HG03064 (cell line): ENCODE measurements around the gene MME.

ENCODE experiments used
- ATAC-seq: cut with Tn5 transposase; IDR thresholded peaks from one replicate; pipeline ENCODE4 v1.9.1; 2021; ENCODE audit warnings: low read depth; ENCODE audit not compliant: unreplicated experiment

MME gene

DNA sequence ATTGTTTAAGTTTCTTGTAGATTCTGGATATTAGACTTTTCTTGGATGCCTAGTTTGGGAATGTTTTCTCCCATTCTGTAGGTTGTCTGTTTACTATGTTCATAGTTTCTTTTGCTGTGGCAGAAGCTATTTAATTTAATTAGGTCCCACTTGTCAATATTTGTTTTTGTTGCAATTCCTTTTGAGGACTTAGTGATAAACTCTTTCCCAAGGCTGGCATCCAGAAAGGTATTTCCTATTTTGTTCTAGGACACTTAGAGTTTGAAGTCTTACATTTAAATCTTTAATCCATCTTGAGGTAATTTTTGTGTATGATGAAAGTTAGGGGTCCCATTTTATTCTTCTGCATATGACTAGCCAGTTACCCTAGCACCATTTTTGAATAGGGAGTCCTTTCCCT is 54.9 kb downstream of the MME start:
- no peak for ATAC-seq

DNA sequence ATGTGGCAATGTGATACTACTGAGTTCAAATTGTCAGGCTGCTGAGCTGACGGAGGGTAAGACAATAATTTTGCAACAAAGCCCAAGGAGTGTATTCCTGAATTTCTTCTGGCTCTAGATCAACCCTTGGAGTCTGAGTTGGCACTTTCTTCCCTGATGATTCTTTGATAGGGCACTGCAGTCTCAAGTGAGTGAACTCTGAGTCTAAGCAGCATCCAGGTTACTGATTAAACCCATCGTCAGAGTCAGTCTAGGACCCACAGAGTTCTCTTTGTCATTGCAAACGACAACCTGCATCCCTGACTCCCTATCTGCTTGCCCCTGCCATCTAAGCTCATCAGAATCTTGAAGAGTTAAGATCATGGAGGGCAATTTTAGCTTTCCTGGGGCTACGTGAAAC is 58.6 kb downstream of the MME start:
- no peak for ATAC-seq

DNA sequence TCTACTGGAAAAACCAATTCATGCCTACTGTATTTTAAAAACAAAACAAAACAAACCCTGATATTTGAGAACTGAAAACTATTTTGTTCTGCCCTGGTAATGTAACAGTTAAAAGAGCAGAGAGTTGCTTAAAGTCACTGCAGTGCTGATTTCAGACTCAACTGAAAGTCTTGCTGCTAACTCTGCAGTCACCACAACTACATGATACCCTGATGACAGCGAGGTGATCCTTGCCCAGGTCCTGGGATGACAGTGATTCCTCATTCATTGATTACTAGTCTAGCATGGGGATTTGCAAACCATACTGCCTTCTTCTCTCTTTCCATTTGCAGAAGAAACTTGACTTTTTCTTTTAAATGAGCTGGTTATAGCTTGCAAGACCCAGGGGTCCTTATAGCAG is 67.5 kb downstream of the MME start:
- no peak for ATAC-seq

DNA sequence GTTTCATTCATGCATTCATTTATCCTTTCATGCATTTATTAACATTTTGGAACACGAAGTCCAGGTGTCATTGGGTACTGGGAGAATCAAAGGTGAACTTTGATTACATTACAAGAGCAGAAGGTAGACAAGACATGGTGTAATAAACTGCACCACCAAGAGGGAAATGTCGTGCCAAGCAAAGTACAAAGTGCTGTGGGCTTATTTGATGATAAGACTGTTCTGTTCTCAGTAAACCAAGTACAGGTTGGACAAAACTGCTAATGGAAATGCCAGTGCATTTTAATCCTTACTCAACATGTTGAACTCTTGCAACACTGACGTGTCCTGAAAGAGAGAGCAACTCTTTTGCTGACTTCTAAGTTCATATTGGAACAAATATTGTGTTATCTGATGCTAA is 69.4 kb downstream of the MME start:
- no peak for ATAC-seq

DNA sequence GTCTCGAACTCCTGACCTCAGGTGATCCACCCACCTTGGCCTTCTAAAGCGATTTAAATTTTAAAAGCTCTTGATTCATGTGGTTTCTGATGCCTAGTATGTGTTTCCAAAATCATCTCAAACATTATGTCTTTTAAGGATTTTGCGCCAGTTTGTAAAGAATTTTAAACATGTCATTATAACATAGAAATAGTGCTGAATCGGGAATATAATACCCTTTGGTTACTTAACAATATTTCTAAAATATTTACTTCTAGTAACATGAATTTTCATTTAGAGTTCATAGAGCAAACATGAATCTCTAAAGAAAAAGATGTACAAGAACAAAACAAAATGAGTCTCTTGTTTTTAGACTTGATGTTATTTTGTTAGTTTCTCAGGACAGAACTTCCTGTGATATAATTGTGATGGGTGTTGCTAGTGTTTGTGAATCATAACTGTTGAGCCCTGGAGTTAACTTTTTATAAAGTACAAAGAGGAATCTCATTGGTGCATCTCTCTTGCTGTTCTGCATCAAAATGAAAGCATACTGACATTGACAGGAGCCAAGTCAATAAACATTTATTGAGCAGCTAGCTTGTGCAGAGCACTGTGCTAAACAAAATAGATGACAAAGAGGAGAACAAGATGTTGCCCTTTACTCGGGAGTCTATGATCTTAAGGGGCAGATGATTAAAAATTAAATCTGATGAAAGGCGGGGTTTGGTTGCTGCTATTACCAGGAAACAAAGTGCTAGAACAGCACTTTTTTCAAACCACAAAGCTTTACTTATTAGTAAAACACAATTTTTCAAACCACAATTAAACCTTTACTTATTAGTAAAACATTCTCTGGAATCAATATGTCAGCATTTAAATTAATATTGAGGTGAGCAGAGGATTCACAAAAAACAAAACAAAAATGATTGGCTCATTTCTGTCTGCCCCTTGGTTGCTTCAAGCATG is 73.4 kb downstream of the MME start:
- ATAC-seq, result no peak

DNA sequence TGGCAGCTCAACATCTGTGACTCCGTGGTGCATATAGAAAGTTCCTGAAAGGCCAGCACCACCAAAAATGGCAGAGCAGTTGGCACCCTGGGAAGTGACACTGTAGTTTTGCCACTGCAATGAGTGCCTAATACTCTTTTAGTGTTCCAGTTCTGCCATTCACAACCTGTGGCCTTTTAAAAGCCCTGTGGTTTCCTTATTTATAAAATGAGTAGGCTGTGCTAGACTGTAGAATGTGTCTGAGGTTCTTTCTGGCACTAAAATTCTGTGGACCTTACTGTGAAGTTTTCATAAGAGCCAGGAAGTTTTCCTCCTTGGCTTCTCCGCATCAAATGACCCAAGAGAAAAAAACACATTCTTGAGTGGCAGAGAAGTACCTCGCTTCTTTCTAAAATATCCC is 74.1 kb downstream of the MME start:
- no peak for ATAC-seq

DNA sequence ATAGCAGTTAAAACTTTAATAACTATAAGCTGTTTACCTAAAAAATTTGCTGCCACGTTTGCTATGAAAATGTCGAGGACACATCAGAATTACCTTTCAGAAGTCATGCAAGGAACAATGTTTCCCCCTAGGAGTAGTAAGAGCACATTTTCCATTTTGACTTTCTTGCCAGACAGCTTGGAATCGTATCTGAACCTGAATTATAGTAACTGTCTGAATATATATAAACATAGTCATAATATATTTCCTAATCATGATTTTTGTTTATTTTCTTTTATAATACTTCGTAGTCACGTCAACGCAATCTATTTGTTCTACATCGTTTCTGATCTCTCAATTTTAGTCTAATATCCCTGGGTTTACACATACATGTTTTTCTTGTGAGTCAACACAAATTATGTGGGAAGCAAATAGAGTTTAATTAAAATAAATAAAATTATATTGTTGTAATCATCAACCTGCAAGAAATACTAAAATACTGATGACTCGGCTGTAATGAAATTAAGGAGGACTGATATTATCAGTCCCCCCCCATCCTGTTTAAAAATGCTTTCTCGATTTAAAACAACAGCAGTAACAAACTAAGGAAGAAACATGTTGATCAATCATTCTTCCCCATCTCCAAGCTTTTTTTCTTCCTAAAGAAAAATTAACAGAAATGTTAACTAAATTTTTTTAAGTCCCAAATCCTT is 78.4 kb downstream of the MME start:
- no peak for ATAC-seq

DNA sequence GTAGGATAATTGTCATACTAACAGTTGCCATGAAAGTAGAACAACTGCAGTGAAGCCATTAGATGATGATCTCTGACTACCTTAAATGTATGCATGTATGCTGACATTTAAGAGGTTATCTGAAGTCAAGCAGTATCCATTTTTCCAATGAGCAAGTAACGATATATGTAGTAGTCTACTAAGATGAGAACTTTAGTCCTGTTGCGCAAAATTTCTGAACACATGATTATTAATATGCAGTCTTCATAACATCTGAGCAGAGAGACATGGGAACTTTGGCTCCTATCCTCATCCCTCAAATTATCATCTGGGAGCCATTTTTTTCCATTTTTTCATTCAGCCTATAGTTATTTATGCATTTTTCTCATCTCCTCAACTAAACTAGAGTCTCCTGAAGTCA is 79.2 kb downstream of the MME start:
- no peak for ATAC-seq

DNA sequence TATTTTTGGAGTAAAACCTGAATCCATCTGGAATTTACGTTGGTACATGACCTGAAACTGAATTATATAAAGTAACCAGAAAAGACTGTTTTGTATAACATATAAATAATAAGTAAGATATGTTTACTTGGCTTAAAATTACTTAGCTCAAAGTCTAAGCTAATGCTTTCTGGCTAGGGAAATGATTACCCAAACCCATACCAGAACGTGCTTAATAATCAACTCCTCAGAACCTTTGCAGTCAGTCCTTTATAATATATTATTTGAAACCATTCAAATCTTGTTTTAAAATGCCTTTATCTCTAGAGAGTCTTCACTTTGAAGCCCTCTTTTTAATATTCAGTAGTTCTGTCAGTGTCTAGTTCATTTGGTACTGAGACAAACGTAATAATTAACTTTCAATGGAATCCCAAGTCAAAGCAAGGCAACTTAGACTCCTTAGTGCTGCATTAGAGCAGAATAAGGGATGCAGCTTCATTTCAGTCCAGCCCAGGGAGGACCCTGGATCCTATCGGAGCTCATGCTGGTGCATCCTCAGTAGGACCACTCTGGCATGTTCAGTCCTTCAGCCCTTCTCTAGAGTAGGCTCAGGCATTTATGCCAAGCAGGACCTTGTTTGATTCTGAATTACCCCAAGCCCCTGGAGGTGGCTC is 81.6 kb downstream of the MME start:
- ATAC-seq, result no peak

DNA sequence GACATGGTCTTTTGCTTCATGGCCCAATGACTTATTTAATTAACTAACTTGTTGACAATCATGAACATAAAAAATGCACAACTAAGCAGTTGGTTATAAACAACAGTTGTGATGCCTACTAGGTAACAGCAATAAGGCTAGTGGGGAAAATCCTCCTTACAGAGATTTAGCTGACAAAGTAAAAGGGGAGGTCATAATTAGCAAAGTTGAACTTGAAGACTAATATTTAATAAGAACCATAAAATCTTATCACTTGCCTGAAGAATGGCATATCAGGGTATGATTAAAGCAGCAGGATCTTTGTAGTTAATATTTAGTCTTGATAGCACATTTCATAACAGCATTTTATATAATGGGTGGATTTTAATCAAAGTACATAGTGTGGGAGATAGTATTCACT is 84.2 kb downstream of the MME start:
- ATAC-seq, result no peak

DNA sequence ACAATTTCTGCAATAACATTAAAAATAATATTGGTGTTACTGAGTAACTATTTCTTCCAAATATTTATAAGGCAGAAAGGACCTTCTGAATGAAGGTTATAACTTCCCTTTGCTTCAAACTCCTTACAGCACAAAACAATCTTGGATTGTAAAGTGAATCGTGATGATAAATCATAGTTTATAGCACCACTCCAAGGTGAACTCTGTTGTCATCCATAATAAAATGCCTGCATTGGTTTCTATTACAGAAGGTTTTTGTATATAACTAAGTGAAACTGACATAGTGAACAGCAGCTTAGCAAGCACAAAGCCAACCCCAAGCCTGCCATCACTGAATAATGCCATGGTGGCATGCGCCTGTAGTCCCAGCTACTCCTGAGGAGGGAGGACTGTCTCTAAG is 86.3 kb downstream of the MME start:
- no peak for ATAC-seq

DNA sequence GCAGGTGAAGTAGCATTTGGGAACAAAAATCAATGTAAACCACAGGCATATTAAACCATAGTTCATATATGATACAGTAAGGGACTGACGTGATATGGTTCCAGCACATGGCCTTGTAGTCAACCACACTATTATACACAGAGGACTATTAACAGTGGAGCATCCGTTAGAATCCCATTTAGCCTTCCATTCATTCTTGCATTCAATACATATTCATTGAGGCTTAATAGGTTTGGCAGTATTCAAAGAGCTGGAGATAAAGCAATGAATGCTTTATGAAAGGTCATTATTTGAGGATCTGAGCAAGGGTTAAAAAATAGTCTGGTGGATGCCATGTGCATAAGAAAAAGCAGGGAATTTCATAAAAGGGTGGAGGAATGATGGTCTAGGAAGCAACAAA is 89.1 kb downstream of the MME start:
- ATAC-seq, result no peak

DNA sequence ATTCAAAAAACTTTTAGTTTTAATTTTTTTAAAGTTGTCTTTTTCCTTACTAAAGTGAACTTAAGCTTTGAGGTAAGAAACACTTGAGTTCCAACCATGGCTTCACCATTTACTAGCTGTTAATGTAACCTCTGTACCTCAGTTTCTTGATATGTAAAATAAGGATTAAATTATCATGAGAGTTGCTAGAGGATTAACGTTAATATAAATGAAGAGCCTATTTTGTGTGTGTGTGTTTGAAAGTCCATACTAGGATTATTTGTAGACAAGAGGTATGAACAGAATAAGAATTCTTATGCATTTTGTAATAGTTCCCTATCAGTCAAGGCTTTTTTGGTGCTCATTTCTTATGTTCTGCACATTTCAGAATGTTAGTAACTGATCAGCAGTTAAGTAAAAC is 93.7 kb downstream of the MME start:
- ATAC-seq, result no peak

DNA sequence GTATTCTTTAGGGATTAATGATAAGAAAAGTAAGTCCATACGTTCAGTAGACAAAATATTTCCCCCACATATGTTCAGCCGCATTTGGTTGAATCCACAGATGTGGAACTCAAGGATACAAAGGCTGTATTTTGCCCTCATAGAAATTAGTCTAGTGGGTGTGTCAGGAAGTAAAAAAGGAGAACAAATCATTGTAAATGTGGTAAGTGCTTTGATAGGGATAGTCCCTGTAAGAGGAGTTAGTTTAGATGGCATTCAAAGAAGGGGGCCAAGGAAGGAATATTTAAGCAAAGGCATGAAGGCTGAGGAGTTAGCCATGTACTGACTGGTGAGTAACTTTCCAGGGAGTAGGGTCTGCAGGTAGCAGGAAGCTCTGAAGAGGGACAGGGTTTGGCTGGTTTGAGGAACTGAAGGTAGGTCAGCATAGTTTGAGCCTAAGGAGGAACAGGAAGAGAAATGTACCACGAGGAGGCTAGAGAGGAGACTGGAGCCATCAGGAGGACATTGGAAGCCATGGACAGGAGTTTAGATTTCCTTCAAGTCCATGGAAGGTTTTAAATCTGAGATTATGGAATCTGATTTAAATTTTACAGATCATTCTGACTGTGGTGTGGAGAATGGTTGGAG is 98.8 kb downstream of the MME start:
- ATAC-seq, result no peak

DNA sequence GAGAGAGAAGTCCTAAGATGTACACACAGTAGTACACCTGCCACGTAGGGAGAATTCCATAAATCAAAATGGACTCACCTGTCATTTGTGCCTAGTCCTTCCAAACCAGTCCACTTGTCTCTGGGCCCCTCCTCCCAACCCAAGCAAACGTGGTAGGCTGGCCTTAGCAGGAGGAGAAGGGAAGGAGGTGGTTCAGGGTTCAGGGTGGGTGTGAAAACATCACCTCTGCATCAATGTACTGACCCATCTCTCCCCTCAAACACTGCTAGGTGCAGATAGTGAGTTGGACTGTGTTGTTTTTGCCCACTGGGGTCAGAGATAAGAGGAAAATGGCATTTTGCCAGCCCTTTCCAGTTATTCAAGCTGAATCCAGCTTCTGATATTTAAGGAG is 99.3 kb downstream of the MME start:
- no peak for ATAC-seq

DNA sequence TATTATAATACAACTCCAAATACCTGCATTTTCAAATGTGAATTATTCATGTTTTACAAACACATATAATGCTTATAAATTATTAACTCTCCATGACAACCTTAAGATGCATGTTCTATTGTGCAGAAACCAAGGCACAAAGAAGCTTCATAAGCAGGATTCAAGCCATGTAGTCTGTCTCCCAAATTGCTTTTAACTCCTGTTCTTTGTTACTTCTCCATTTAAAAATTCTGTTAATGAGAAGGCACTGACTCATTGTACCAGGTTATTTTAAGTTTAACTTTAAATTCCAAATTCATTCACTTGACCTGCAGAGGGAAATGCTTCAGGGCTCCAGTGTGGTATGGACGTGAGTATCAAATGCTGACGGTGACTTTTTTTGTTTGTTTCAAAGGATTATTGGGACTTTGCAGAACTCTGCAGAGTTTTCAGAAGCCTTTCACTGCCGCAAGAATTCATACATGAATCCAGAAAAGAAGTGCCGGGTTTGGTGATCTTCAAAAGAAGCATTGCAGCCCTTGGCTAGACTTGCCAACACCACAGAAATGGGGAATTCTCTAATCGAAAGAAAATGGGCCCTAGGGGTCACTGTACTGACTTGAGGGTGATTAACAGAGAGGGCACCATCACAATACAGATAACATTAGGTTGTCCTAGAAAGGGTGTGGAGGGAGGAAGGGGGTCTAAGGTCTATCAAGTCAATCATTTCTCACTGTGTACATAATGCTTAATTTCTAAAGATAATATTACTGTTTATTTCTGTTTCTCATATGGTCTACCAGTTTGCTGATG is 100.0 kb downstream of the MME start:
- no peak for ATAC-seq

DNA sequence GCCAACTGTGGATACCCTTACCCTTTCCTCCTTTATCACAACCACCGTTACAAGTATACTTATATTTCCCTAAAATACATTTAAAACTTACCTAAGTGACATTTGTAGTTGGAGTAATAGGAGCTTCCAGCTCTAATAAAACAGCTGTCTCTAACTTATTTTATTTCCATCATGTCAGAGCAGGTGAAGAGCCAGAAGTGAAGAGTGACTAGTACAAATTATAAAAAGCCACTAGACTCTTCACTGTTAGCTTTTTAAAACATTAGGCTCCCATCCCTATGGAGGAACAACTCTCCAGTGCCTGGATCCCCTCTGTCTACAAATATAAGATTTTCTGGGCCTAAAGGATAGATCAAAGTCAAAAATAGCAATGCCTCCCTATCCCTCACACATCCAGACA is 102.3 kb downstream of the MME start:
- no peak for ATAC-seq

DNA sequence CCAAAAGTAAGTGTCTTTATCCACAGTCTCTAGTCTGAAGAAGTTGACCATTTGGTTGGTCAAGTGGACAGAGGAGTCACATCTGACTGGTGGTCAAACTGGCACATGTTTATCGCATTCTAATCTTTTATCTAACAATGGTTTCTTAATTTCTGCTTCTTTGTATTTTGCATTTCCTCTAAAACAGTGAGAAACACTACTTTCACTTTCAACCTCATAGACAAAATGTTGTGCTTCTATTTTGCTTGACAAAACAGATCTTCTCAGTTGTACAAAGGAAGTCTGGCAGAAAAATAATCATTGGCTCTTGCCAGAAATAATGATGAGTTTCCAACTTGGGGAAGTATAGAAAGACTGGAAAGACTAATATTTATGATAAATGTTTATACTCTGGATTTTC is 103.9 kb downstream of the MME start:
- ATAC-seq, result no peak

DNA sequence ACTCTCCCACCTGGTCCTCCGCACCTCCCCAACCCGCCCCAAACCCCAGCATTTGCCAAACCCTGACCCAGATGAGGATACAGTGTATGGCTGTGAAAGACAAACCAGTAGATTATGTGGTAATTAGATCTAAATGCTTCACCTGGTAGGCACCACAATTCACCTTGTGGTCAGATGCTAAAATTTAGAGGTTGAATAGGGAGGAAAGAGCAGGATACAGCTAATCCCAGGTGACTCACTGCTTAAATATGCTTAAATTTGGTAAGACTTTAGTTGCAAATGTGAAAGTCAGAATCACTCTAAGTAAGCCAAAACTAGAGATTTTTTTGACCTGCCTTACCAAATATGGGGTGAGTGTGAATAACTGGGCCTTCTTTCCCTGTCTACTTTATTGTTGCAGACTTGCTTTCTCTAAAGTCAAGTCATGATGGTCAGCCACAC is 105.5 kb downstream of the MME start:
- no peak for ATAC-seq

DNA sequence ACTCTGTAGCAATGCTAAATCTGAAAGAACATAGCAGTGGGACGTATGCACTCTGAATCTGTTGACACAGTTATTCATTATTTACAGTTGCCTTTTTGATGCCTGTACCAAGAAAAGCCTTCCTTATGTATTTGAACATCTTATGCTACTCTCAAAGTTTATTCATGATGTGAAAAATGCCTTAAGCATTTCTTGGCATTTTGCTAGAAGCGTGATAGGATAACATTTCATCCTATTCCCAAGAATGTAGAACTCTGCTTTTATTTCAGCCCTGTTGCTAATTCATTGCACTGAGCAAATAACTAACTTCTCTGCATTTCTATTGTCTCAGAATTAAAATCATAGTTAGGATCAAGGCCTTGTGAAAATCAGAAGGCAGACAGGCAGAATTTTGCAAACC is 107.9 kb downstream of the MME start:
- ATAC-seq, result no peak
